Fibroblast of skin of right quadriceps (primary cell): Measurements from ENCODE around the gene HSP90AB1.

ENCODE experiments used
- DNase-seq: peaks from one replicate; pipeline ENCODE4 v3.0.0-alpha.2; 2013

The HSP90AB1 gene

DNA sequence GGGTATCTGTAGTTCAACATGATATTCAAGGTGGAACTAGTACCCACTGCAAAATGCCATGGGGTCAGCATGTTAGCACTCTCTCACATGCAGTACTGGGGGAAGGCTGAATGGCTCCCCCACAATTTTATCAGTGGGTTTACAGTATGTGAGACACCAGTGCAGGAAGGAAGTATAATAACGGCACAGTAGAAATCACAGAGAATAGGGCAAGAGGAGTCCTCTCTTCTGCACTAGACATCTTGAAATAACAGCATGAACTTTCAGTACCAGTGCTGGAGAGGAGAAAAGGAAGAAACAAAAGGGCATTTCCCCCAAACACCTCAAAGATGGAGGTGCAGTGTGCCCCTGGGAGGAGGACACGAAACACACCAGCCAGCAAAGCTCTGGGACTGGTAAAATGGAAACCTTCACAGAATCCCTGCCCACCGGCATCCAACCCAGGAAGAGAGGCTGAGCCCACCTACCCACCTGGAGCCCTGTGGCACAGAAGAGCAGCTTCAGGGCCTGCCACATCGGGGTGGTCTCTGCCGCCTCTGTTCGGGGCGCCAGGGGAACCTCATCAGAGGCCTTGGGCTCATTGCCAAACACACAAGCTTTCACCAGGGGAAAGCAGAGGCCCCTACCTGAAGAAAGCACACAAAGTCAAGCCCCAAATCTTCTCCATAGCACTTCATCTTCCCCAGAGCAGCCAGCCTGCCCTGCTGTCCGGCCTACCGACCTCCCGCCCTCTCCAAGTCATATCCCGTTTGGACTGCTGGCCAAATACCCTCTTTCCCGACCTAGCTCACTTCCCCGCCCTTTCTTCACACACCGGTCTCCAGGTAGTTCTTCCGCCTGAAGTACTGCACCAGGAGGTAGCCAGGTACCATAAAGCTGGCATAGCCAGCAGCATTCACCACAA lies 9.2 kb downstream of the HSP90AB1 start:
- no peak for DNase-seq

DNA sequence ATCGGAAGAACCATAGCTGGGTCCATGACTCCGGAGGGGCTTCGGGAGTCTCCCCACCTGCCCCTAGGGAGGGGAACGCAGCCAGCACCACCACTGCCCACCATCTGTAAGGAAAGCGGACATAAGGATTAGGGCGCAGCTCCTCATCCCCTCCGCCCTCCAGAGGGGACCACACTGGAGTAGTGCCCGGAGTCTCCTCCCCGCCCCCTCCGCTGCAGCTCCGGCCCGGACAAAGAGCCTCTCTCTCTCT lies 9.8 kb downstream of the HSP90AB1 start:
- no peak for DNase-seq

DNA sequence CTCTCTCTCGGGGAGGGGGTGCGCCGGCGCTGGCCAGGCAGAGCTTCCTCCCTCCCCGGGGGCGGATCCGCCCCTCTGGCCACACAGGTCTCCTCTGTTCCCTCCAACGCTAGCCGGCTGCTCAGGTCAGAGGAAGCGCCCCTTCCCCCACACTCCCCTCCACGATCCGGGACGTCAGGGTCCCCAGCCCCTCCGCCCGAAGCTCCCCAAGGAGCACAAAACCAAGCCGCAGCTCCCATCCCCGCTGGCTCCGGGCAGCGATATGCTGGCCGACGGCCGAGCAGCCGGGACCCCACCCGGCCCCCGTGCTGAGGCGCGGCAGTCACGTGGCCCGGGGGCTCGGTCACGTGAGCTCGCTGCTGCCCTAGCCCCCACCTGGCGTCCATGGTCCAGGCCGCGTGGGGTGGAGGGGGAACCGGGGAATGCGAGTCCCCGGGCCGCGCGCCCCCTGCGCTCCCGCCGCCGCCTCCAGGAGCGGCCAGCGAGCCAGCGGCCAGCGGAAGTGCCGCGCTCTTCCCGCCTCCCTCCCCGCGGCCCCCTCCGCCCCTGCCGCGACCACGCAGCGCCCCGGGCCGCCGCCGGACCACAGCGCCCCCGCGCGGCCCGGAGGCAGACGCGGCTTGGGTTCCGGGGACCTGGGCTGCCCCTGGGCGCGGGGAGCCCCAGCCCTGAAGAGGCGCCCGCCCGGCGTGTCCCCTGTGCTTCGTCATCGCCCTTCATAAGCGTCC lies 10.3 kb downstream of the HSP90AB1 start, which contains the start of gene SLC35B2:
Gene SLC35B2 (minus strand): TSS at position 504 of the 728 bp plus-strand sequence. CDS start 118 bp downstream, at position 386.
- DNase-seq = peak; percentile 61

DNA sequence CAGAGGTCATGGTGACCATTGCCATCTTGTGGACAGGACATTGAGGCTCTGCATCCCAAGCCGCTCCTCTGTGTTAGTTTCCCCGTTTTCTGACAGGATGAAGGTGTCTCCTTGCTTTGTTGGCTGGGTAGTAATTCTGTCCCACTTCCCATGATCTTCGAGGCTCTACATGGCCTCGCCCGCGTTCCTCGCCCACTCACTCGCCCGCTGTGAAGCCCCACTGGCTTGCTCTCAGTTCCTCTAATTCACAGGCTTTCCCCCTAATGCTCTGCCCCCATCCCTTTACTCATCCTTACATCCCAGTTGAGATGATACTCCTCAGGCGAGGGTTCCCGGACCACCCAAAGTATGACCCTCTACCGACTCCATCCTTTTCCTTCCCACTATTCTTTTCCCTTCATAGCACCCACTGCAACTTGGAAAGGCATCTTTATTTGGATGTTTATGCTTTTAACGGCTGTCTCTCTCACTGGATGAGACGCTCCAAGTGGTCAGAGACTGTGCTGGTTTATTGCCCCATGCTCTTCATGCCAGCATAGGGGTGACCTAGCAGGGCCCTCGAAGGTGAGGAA lies 10.9 kb downstream of the HSP90AB1 start:
- no peak for DNase-seq

DNA sequence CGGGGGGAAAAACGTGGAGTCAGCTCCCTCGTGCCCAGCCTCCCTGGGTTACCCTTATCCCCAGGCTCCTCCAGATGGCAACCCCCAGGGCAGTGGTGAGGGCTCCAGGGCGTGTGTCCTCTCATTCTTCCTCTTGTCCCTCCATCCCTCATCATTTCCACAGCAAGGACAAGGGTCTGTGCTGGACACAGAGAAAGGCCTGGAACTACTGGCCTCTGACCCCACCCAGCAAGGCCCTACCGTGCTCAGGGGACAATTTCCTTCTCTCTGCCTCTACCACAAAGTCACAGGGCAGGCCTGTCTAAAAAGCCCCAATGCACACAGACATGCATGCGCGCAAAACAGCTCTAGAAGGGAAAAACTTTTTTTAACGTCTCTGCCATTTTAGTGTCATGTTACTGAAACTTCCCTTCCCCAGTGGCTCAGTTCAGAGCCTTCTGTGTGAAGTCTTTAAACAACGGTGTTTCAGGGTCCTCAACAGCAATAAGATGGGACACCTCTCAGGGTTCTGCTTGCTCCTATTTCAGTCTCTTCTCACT lies 11.5 kb downstream of the HSP90AB1 start:
- DNase-seq = no peak

DNA sequence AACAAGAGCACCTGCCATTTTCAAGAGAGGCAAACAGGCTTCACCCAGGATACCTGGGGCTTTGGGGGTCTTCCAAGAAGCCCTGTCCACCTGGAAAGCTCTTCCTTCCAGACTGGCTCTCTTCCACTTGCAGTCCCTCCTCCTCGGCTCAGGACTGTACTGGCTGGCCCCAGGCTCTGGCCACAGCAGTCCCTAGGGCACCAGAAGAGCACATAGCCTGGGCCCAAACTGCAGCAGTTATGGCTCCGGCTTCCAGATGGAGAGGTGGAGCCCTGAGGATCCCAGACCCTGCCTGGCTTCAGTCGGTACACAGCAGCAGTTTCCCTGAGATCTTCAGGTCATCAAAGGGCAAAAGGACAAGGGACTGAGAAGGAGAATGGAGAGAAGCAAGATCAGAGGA lies 12.0 kb downstream of the HSP90AB1 start:
- no peak for DNase-seq

DNA sequence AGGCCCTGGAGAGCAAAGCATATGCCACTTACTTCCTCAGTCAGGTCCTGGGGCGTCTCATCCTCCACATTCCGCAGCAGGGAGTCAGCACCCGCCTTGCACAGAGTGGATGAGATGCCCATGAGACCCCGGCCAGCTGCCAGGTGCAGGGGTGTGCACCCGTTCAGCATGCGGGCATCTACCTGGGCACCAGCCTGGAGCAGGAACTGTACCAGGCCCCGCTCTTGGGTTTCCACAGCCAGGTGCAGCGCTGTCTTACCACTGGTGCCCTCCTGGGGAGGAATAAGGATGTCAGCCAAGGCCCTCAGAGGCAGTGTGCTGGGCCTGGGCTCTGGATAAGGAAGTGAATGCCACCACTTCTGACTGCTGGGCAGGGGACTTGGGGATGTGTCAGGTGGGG lies 13.1 kb downstream of the HSP90AB1 start:
- no peak for DNase-seq

DNA sequence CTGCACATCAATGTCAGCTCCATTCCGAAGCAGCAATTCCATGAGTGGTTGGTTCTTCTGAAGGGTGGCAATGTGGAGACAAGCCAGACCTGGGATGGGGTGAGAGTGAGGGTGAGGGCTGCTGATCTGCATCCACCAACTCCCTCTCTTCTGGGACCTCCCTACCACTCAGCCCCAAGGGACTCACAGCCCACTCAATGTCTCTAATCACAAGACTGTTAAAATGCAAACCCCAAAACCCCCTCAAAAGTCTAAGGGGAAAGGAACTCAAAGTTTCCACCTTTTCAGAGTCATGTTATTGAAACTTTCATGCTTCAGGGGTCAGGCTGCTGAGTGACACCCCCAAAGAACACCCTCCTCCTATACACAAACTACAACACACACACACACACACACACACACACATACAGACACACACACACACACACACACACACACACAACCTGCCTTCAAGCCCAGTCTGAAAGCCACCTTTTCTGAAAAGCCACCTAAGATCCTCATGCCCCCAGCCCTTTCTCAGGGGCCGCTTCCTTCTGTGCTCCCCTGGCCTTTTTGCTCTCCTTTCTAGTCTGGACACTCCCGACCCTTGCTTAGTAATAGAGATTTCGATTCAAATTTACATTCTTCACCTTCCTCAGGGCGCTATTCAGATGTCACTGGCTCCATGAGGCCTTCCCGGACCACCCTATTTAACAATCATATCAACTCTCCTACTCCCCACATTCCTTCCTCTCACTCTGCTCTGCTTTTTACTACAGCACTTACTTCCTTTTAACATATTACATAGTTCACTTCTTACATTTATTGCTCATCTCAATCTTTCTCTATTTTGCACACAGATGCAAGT lies 13.8 kb downstream of the HSP90AB1 start:
- no peak for DNase-seq

DNA sequence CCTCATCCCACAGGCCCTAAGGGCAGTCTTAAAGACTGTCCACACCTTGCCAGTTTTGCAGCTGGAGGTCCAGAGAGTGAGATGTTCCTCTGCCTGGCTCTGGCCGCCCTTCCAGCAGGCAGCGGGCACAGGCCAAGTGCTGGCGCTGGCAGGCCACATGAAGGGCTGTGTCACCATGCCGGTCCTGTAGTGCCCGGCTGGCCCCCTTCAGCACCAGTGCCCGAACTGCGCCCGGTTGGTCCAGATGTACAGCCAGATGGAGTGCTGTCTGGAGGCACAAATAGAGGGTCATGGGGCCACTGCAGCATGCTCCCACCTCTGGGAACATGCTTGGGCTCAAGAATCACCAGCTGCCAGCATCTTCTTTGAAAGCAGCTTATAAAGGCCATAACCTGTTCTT lies 14.7 kb downstream of the HSP90AB1 start:
- no peak for DNase-seq

DNA sequence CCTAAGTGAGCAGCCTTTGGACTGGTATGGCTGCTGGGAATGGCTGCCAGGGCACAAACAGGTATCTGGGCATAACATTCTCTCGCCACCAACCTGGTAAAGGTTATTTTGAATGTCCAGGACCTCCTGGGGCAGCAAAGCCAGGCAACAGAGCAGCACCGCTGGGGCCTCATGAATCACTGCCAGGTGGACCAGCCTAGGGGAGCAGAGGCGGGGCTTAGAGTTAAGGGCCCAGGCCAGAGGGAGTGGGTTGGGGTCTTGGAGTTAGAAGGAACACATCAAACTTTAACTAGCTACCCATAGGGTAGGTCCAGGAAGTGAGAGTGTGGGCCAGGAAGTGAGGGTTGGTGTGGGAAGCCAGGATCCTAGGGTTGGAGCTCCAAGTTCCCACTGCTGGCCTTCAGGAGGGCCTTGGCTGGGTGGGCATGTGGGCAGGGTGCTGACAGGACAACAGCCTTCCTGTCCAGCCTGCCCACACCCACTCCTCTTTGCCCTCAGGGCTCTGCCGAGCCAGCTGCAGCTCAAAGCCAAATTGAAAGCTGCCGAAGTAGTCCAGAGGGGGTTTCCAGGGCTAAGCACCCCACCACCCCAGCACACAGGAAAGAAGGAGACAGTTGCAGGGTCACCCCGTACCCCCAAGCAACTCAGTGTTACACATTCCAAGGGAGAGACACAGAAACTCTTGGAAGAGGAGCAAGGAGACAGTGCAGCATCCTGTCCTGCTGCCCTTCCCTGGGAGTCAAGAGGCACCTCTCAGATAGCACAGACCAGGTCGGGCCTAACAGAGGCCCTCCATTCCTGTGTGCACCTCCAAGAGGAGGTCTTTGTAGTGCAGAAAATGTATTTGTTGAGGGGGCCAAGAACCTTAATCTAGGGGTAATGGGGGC lies 15.8 kb downstream of the HSP90AB1 start:
- DNase-seq = no peak

DNA sequence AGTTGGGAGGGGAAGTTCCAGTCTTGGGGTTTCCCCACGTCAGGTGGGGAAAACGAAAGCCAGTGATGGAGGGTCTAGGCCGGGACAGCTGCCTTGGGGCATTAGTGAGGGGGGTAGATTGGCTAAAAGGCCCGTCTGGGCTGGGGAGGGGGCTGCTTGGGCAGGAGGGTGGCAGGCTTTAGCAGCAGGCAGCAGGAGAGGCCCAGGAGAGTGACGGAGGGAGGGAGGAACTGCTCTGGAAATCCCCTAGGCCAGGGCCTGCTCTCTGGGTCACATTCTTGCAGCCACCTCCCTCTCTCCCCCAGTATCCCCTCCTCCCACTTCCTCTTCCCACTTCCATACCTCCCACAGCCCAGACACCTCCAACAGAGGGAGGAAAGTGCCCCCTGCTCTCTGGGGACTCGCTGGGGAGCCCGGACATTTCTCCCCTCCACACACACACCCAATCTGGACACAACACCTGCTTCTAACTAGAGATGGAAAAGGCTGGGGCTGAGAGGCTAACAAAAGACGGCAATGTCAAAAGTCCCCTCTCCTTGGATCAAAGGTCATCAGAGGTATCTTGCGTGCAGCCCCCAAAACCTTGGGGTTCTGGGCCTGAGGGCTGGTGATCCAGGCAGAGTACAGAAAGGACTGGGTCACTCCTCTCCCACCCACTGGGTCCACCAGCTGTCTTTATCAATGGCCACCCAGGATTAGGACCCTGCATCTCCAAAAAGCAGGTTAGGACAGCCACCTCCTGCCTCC lies 16.6 kb downstream of the HSP90AB1 start:
- DNase-seq = no peak

DNA sequence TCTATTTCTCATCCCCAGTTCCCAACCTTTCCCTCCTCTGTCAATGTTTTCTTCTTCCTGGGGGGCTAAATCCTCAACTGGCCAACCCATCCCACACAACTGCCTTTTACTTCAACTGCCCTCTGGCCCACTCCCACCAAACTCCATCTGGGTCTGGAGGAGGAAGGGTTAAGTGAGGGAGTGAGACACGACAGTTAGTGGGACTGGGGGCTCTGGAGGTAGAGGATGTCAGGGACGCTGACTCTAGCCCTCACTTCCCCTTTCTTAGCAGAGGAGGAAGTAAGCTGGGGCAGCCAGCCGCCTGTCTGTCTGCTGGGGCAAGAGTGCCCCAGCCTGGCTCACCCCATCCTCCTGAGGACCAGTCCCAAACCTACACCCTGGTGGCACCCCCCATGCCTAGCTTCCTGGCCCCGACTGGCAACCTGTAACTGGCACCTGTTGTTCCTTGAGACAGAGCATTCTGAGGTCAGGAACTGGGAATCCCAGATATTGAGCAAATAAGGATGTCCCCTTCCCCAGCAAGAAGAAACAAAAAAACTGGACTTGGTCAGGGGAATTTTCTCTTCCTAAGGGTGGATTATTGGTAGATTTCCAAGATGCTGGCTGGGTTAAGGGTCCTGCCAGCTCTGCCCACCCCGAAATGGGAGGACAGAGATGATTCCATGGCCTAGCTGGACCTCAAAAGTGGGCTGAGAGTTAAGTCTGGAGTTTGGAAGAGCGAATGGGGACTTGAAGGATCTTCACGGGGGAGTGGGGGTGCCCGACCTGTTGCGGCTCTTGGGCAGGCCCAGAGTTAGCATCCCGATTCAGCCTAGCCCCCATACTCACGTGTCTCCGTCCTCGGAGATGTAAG lies 17.5 kb downstream of the HSP90AB1 start:
- DNase-seq = no peak

DNA sequence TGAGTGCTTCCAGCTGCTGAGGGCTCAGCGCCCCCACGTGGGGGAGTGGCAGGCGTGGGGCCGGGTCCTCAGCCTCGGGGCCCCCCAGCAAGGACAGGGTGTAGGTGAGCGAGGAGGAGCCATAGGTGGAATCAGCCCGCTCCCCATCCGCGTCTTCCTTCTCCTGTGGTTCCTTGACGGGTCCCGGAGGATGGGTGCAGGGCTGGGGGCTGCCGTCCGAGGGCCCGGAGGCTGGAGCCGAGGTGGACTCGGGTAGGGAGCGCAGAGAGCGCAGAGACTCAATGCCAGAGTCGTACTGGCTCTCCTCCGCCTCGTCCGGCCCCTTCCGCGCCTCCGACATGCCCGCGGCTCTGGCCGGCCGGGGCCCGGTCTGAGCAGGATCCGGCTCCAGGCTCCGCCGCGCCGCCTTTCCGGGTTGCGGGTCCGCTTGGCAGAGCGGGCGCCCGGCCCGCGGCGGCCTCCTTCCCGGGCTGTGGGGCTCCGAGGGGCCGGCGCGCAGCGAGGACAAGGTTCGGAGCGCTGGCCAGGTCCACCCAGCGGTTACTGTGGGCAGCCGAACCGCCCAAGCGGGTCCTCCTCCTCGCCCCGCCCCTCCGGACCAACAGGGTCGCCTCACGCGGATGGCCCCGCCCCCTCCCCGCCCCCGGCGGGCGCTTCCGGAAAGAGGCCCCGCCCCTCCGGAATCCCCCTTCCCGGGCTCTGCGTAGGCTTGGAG lies 18.3 kb downstream of the HSP90AB1 start, which contains the start of gene NFKBIE:
Gene NFKBIE (minus strand): TSS at position 545 of the 715 bp plus-strand sequence. CDS start 205 bp downstream, at position 340.
- DNase-seq = peak; percentile 85

DNA sequence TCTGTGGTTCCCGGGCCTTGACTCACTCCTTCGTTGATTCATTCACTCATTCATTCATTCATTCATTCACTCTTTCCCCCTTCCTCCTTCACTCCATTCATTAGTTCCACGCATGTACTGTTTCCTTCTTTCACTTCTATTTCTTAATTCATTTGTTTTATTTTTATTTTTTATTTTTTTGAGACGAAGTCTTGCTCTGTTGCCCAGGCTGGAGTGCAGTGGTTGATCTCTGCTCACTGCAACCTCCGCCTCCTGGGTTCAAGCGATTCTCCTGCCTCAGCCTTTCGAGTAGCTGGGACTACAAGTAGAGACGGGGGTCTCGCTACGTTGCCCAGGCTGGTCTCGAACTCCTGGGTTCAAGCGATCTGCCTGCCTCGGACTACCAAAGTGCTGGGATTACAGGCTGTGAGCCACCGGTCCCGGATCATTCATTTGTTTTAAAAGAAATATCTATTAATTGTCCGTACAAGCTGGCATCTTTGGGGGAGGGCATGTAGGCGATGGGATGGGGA lies 18.9 kb downstream of the HSP90AB1 start:
- DNase-seq = no peak

DNA sequence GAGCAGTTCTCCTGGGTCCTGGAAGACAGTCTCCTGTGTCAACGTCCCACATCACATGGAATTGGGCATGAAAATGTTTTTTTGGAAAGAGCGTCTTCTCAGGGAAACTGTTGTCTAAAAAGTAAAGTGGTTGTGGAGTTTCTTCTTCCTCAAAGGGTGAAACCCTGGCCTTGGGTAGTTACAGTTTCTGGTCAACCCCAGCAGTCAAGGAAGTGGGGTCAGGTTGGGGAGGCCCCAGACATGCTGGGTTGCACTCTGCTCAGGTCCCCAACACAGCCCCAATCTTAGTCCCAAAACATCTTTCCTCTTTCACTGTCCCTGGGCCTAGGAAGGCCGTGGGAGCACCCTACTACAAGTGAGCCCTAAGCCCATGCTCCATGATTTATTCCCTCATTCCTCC lies 19.4 kb downstream of the HSP90AB1 start:
- DNase-seq = no peak

DNA sequence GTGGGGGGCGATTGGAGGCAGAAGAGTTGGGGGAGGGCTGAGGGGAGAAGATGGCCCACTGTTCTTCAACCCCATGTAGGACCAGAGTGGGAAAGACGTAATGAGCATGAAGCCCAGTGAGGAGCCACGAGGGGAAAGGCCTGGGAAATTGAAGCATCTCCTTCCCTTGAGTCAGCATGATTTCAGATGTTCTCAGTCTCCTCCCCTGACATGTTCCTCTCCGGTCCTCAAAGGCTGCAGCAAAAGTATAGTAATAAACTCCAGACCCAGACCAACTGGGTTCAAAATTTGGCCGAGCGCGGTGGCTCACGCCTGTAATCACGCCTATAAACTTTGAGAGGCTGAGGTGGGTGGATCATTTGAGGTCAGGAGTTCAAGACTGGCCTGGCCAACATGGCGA lies 20.4 kb downstream of the HSP90AB1 start:
- DNase-seq = no peak

DNA sequence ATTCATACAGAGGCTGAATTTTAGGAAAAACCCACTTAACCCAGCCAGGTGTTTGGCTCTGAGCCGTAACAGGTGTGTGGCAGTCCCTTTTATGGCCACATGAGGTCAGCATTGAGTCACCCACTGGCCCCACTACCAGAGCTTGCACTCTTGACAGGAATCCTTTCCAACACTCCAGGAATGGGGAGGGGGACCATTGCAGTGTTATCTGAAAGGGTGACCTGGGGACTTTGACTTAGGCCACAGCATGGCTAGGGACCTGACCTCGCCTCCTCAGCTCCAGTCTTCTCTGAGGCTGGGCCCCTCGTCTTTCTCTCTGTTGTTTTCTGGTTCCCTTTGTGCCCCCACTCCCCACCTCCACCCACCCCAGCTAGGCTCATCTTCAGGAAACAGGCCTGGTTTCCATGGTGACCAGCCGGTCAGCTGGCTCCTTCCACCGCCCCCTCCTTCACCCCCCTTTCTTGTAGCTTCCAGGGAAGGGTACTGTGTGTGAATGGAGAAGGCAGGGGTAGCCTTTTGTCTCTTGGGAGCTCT lies 21.3 kb downstream of the HSP90AB1 start:
- DNase-seq = peak; percentile 31

DNA sequence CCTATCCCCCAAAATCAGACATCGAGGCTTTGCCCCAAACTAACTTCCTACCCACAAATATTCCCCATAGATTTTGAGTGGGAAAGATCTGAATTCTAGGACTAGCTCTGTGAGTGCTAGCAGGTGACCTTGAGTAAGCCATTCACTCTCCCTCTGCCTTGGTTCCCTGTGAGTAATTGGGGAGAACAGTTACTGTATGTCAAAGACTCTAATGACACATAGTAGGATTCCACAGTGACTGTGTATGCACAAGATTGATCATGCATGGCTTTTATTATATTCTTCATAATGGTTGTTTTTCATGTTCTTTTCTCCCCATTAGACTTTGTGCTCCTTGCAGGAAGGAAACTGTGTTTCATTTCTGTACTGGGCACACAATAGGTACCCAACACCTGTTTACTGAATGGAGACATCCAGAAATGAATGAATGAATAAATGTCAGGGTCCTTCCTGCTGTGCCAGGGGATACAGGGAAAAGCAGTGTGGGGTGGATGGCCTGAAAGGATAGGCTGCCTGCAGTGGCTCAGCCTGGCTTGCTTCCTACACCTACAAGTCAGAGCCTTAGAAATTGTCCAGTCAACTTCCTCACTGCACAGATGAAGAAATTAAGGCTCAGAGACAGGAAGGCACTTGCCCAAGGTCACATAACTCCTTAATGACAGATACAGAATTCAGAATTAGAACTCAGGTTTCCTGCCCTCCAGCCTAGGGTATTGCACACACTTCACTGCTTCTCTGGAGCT lies 22.4 kb downstream of the HSP90AB1 start:
- no peak for DNase-seq
